GM23248 (cell line): ENCODE measurements around the gene TMEM43. TPM values are rescaled to one million over a fixed set of nuclear protein-coding genes. Genes with fewer than 3 reads are reported as not detected.

Source experiments
- DNase-seq: peaks from one replicate; pipeline ENCODE4 v3.0.0-alpha.2; 2015
- H2AFZ ChIP-seq: fragments of 200-600 bp; sonication (generic); 2 replicates; pipeline ENCODE4 v1.6.1; 2016; ENCODE audit warnings: antibody characterized with exemption
- H3F3A ChIP-seq: fragments of 200-600 bp; sonication (generic); 2 replicates; pipeline ENCODE4 v1.6.1; 2016; ENCODE audit warnings: mild to moderate bottlenecking, antibody characterized with exemption, mixed run types; ENCODE audit not compliant: insufficient read depth
- H3K27ac ChIP-seq: fragments of 200-600 bp; sonication (generic); 2 replicates; pipeline ENCODE4 v1.5.1; 2016; ENCODE audit warnings: mild to moderate bottlenecking
- H3K27me3 ChIP-seq: fragments of 200-600 bp; sonication (generic); replicated peaks from 2 replicates; pipeline ENCODE4 v1.6.1; 2016; ENCODE audit warnings: mild to moderate bottlenecking; ENCODE audit not compliant: insufficient read depth
- H3K36me3 ChIP-seq: fragments of 200-600 bp; sonication (generic); 2 replicates; pipeline ENCODE4 v1.6.1; 2016; ENCODE audit warnings: low read depth, mild to moderate bottlenecking
- H3K4me1 ChIP-seq: fragments of 200-600 bp; sonication (generic); 2 replicates; pipeline ENCODE4 v1.6.1; 2016; ENCODE audit warnings: mild to moderate bottlenecking; ENCODE audit not compliant: insufficient read depth
- H3K4me2 ChIP-seq: fragments of 200-600 bp; sonication (generic); one replicate; pipeline ENCODE4 v1.6.1; 2016; ENCODE audit warnings: mild to moderate bottlenecking; ENCODE audit not compliant: unreplicated experiment
- H3K4me3 ChIP-seq: fragments of 200-600 bp; sonication (generic); 2 replicates; pipeline ENCODE4 v1.5.1; 2016; ENCODE audit warnings: mild to moderate bottlenecking
- H3K79me2 ChIP-seq: fragments of 200-600 bp; sonication (generic); 2 replicates; pipeline ENCODE4 v1.6.1; 2016; ENCODE audit warnings: mild to moderate bottlenecking; ENCODE audit not compliant: insufficient read depth
- H3K9ac ChIP-seq: fragments of 200-600 bp; sonication (generic); 2 replicates; pipeline ENCODE4 v1.6.1; 2016; ENCODE audit warnings: mild to moderate bottlenecking
- H3K9me2 ChIP-seq: fragments of 200-600 bp; sonication (generic); 2 replicates; pipeline ENCODE4 v1.6.1; 2016; ENCODE audit warnings: mixed run types, mild to moderate bottlenecking, moderate library complexity; ENCODE audit not compliant: insufficient read depth
- H3K9me3 ChIP-seq: fragments of 200-600 bp; sonication (generic); one replicate; pipeline ENCODE4 v1.6.1; 2017; ENCODE audit warnings: low read depth
- H4K20me1 ChIP-seq: fragments of 200-600 bp; sonication (generic); 2 replicates; pipeline ENCODE4 v1.6.0; 2016; ENCODE audit not compliant: insufficient read depth
- EZH2 ChIP-seq: fragments of 200-600 bp; sonication (generic); IDR thresholded peaks from 2 replicates; pipeline ENCODE4 v1.6.1; 2018; ENCODE audit warnings: antibody characterized with exemption, mild to moderate bottlenecking; ENCODE audit not compliant: insufficient read depth, poor library complexity, severe bottlenecking
- EZH2phosphoT487 ChIP-seq: fragments of 200-600 bp; sonication (generic); IDR thresholded peaks from 2 replicates; pipeline ENCODE4 v1.6.1; 2018; ENCODE audit warnings: antibody characterized with exemption, moderate library complexity, mild to moderate bottlenecking, low read depth; ENCODE audit not compliant: insufficient read depth
- WGBS, 2 experiments: methylation state at CpG; one replicate each; pipeline ENCODE4 v1.1.6; 2015 to 2017; ENCODE audit warnings: low lambda C conversion rate in 2 of 2, low coverage in 1 of 2; ENCODE audit errors: missing lambda C conversion rate in 2 of 2; 5-methylcytosine and 5-hydroxymethylcytosine counted together
- in situ Hi-C: fragments of 300-500 bp; cut with MboI; formaldehyde crosslinking; loops from 2 replicates; pipeline ENCODE4 v1.15.0; 2020
- polyA plus RNA-seq: library from polyadenylated mRNA; unstranded; fragments of >200 nt; fragmentation: Nextera tagmentation; extraction: Ambion mirVana; gene quantifications from 2 replicates; pipeline ENCODE4 v1.2.1, GENCODE V29; 2016
- total RNA-seq: library from RNA; depleted of rRNA; stranded (reverse); fragments of >200 nt; shearing (Covaris generic); gene quantifications from 2 replicates; pipeline ENCODE4 v1.2.3, GENCODE V29; 2014

Gene TMEM43
- total and polyA plus RNA-seq, 2 experiments from 2014 or later = 145 to 203 TPM

DNA sequence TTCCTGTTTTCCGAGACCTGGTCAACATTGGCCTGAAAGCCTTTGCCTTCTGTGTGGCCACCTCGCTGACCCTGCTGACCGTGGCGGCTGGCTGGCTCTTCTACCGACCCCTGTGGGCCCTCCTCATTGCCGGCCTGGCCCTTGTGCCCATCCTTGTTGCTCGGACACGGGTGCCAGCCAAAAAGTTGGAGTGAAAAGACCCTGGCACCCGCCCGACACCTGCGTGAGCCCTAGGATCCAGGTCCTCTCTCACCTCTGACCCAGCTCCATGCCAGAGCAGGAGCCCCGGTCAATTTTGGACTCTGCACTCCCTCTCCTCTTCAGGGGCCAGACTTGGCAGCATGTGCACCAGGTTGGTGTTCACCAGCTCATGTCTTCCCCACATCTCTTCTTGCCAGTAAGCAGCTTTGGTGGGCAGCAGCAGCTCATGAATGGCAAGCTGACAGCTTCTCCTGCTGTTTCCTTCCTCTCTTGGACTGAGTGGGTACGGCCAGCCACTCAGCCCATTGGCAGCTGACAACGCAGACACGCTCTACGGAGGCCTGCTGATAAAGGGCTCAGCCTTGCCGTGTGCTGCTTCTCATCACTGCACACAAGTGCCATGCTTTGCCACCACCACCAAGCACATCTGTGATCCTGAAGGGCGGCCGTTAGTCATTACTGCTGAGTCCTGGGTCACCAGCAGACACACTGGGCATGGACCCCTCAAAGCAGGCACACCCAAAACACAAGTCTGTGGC, 16.9 kb downstream of the TMEM43 start:
- H3K27me3 ChIP-seq = no peaks in the 10 kb centered on the region
- H3K9me3 ChIP-seq = no peaks in the 10 kb centered on the region
- H3K4me2 ChIP-seq = peak overlapping the region; percentile 80
- peaks cover 12% of the 10 kb centered on the region; the same call in 1 of the 2 replicates for H3K36me3 ChIP-seq
- 69 to 73% methylated on average over 19 of the region's 19 CpGs for WGBS, 2 experiments
- H3K4me1 ChIP-seq = peaks cover 63% of the 10 kb centered on the region
- no peaks in the 10 kb centered on the region for H4K20me1 ChIP-seq
- peak overlapping the region; percentile 100 for H3K27ac ChIP-seq
- H3K9me2 ChIP-seq = no peaks in the 10 kb centered on the region
- H3F3A ChIP-seq = peaks cover 72% of the 10 kb centered on the region
- no peak for TF ChIP-seq EZH2
- TF ChIP-seq EZH2phosphoT487 = no peak
- no peaks in the 10 kb centered on the region for H3K79me2 ChIP-seq
- H3K9ac ChIP-seq = peak overlapping the region; percentile 95
- DNase-seq = peak; percentile 63
- H2AFZ ChIP-seq = no peak overlapping the region
- H3K4me3 ChIP-seq = no peak overlapping the region
- in situ Hi-C loops = no loop called here

DNA sequence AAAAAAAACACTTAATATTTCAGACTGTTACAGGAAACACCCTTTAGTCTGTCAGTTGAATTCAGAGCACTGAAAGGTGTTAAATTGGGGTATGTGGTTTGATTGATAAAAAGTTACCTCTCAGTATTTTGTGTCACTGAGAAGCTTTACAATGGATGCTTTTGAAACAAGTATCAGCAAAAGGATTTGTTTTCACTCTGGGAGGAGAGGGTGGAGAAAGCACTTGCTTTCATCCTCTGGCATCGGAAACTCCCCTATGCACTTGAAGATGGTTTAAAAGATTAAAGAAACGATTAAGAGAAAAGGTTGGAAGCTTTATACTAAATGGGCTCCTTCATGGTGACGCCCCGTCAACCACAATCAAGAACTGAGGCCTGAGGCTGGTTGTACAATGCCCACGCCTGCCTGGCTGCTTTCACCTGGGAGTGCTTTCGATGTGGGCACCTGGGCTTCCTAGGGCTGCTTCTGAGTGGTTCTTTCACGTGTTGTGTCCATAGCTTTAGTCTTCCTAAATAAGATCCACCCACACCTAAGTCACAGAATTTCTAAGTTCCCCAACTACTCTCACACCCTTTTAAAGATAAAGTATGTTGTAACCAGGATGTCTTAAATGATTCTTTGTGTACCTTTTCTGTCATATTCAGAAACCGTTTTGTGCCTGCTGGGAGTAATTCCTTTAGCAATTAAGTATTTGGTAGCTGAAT, 17.9 kb downstream of the TMEM43 start:
- TF ChIP-seq EZH2phosphoT487 (no peak), EZH2 (no peak)
- DNase-seq = no peak
- Histone ChIP-seq H3K79me2 (no peaks in the 10 kb centered on the region), H3F3A (peaks cover 77% of the 10 kb centered on the region), H2AFZ (no peak overlapping the region), H3K4me1 (peaks cover 58% of the 10 kb centered on the region), H3K27me3 (no peaks in the 10 kb centered on the region), H3K4me3 (no peak overlapping the region; the same call in 1 of the 2 replicates), H4K20me1 (no peaks in the 10 kb centered on the region), H3K9me2 (no peaks in the 10 kb centered on the region), H3K9me3 (no peaks in the 10 kb centered on the region), H3K36me3 (peaks cover 13% of the 10 kb centered on the region; the same call in 1 of the 2 replicates), H3K4me2 (peak overlapping the region; percentile 80), H3K9ac (peak overlapping the region; percentile 95), H3K27ac (peak overlapping the region; percentile 100)
- 61% methylated on average over 8 of the region's 8 CpGs for WGBS, 2 experiments
- in situ Hi-C loops = no loop called here

DNA sequence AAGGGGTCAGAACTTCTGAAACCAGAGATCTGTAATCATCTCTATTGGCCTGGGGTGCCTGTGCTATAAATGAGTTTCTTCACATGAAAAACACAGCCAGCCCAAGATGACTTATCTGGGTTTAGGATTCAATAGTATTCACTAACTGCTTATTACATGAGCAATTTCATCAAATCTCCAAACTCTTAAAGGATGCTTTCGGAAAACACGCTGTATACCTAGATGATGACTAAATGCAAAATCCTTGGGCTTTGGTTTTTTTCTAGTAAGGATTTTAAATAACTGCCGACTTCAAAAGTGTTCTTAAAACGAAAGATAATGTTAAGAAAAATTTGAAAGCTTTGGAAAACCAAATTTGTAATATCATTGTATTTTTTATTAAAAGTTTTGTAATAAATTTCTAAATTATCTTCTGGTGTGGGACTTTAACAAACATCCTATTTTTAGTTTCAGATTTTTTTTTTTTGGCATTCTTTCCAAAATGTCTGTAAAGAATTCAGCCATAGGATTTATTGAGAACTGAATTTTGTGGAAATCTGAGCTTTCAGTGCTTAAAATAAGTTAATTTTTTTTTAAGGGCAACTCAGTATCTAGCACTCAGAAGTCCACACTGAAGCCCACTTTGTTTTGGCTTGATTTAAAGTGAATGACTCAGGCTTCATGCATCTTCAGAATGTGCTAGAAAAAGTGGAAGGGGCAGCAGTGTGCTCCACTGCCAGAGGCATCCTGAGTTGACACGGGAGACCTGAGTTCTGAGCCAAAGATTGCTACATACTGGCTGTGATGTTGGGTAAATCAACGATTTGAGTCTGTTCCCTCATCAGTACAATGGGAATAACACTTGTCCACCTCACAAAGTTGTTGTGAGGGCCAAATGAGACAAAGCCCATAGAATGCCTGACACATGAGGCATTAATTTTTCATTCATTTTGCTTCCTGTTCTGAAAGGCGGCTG, 18.7 kb downstream of the TMEM43 start:
- 0 to 1% methylated on average over 7 of the region's 7 CpGs for WGBS, 2 experiments
- H3K4me3 ChIP-seq = peak overlapping the region; percentile 60

More for the DNA sequence above, 18.7 kb downstream of the TMEM43 start:
- in situ Hi-C loops = no loop called here
- Histone ChIP-seq H3K36me3 (peaks cover 11% of the 10 kb centered on the region; the same call in 1 of the 2 replicates), H3K9ac (peak overlapping the region; percentile 95), H3K4me2 (peak overlapping the region; percentile 80), H3F3A (peaks cover 77% of the 10 kb centered on the region), H3K27ac (peak overlapping the region; percentile 100), H3K9me2 (no peaks in the 10 kb centered on the region), H3K9me3 (no peaks in the 10 kb centered on the region), H2AFZ (no peak overlapping the region), H3K4me1 (peaks cover 58% of the 10 kb centered on the region), H3K27me3 (no peaks in the 10 kb centered on the region), H3K79me2 (no peaks in the 10 kb centered on the region), H4K20me1 (no peaks in the 10 kb centered on the region)
- TF ChIP-seq EZH2 (no peak), EZH2phosphoT487 (no peak)
- DNase-seq = peak; percentile 95
